ENCODE measurements around the gene ITGA8. TPM values are rescaled to one million over a fixed set of nuclear protein-coding genes. Genes with fewer than 3 reads are reported as not detected.

The ITGA8 gene
- polyA plus RNA-seq, 1 donor (not counting 4 experiments of a cell fraction or from before 2014, with no cell fraction given), result not detected

DNA sequence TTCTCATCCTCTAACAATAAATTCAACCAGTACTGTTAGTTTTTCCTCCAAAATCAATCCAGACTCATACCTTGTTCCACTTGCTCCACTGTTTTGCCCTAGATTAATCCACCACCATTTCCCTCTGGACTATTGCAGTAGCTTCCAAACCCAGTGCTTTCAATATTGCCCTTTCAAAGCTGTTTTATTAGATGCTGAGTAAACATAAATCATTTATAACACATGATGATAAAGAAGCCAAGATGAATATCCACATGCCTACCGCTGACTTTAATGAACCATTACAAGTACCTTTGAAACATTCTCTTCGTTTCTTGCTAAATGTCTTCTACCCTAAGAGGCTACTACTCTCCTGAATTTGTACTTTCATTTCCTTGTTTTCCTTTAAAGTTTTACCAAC is 174.5 kb downstream of the ITGA8 start:
- no peak for FAIRE-seq
- TF ChIP-seq, protein P1, sequence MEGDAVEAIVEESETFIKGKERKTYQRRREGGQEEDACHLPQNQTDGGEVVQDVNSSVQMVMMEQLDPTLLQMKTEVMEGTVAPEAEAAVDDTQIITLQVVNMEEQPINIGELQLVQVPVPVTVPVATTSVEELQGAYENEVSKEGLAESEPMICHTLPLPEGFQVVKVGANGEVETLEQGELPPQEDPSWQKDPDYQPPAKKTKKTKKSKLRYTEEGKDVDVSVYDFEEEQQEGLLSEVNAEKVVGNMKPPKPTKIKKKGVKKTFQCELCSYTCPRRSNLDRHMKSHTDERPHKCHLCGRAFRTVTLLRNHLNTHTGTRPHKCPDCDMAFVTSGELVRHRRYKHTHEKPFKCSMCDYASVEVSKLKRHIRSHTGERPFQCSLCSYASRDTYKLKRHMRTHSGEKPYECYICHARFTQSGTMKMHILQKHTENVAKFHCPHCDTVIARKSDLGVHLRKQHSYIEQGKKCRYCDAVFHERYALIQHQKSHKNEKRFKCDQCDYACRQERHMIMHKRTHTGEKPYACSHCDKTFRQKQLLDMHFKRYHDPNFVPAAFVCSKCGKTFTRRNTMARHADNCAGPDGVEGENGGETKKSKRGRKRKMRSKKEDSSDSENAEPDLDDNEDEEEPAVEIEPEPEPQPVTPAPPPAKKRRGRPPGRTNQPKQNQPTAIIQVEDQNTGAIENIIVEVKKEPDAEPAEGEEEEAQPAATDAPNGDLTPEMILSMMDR (optimal IDR thresholded peaks at IDR 0.05 in 1 of 3, IDR thresholded peaks at IDR 0.05 in 1 of 3, conservative IDR thresholded peaks at IDR 0.05 in 1 of 3; ENCODE audit: extremely low read depth in 1 of 3, insufficient read depth in 2 of 3, low read length in 3 of 3), result no peak
- no peak for TF ChIP-seq EZH2 (IDR thresholded peaks at IDR 0.05; ENCODE audit: low read length)
- Histone ChIP-seq H3K4me2 (ENCODE audit: control insufficient read depth, extremely low read depth, insufficient read depth, low read depth, low read length) (no peak overlapping the region), H3K9me1 (ENCODE audit: control insufficient read depth, extremely low read depth, insufficient read depth, low read length) (no peaks in the 10 kb centered on the region), H4K20me1 (ENCODE audit: control insufficient read depth, extremely low read depth, insufficient read depth, low read length) (no peaks in the 10 kb centered on the region), H2AFZ (ENCODE audit: control insufficient read depth, low read length) (no peak overlapping the region), H3K9ac (ENCODE audit: control insufficient read depth, extremely low read depth, insufficient read depth, low read length) (no peak overlapping the region), H3K36me3 (ENCODE audit: control insufficient read depth in 2 of 2, extremely low read depth in 1 of 2, insufficient read depth in 2 of 2, low read length in 2 of 2) (no peaks in the 10 kb centered on the region), H3K9me3 (ENCODE audit: control insufficient read depth, low read depth, low read length) (peaks cover 3% of the 10 kb centered on the region), H3K4me1 (ENCODE audit: control insufficient read depth, extremely low read depth, insufficient read depth, low read length) (no peaks in the 10 kb centered on the region), H3K4me3 (ENCODE audit: control insufficient read depth in 2 of 3, extremely low read depth in 1 of 3, insufficient read depth in 2 of 3, low read depth in 1 of 3, low read length in 3 of 3) (no peak overlapping the region), H3K79me2 (ENCODE audit: control insufficient read depth, insufficient read depth, low read length) (no peaks in the 10 kb centered on the region), H3K27me3 (ENCODE audit: control insufficient read depth, extremely low read depth, insufficient read depth, low read length) (no peaks in the 10 kb centered on the region), H3K27ac (ENCODE audit: control insufficient read depth, insufficient read depth, low read length) (no peak overlapping the region)
- no peak for DNase-seq (ENCODE audit: low read depth, low spot score)
- dilution Hi-C loops (cut with MboI; ENCODE audit: extremely low pct_ligation_motif_present, low sequenced_read_pairs), result no loop called here

DNA sequence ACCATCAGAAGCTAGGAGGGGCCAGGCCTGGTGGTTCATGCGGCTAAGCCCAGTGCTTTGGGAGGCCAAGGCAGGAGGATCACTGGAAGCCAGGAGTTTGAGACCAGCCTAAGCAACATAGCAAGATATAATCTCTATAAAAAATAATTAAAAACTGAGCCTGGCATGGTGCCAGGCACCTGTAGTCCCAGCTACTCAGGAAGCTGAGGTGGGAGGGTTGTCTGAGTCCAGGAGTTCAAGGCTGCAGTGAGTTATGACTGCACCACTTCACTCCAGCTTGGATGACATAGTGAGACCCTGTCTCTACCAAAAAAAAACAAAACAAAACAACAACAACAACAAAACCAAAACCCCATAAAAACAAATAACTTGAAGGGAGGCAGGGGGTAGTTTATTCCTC is 175.7 kb downstream of the ITGA8 start:
- no peaks in the 10 kb centered on the region for H3K79me2 ChIP-seq (ENCODE audit: control insufficient read depth, insufficient read depth, low read length)
- no peak overlapping the region for H3K27ac ChIP-seq (ENCODE audit: control insufficient read depth, insufficient read depth, low read length)
- no peak for DNase-seq (ENCODE audit: low read depth, low spot score)
- H4K20me1 ChIP-seq (ENCODE audit: control insufficient read depth, extremely low read depth, insufficient read depth, low read length), result no peaks in the 10 kb centered on the region
- dilution Hi-C loops (cut with MboI; ENCODE audit: extremely low pct_ligation_motif_present, low sequenced_read_pairs), result no loop called here
- no peaks in the 10 kb centered on the region for H3K9me1 ChIP-seq (ENCODE audit: control insufficient read depth, extremely low read depth, insufficient read depth, low read length)
- H3K9me3 ChIP-seq (ENCODE audit: control insufficient read depth, low read depth, low read length), result no peaks in the 10 kb centered on the region
- no peak for TF ChIP-seq EZH2 (IDR thresholded peaks at IDR 0.05; ENCODE audit: low read length)
- TF ChIP-seq, protein P1 (optimal IDR thresholded peaks at IDR 0.05 in 1 of 3, IDR thresholded peaks at IDR 0.05 in 1 of 3, conservative IDR thresholded peaks at IDR 0.05 in 1 of 3; ENCODE audit: extremely low read depth in 1 of 3, insufficient read depth in 2 of 3, low read length in 3 of 3), result no peak
- no peaks in the 10 kb centered on the region for H3K27me3 ChIP-seq (ENCODE audit: control insufficient read depth, extremely low read depth, insufficient read depth, low read length)
- FAIRE-seq, result no peak
- H2AFZ ChIP-seq (ENCODE audit: control insufficient read depth, low read length), result no peak overlapping the region
- H3K4me1 ChIP-seq (ENCODE audit: control insufficient read depth, extremely low read depth, insufficient read depth, low read length), result no peaks in the 10 kb centered on the region
- no peak overlapping the region for H3K4me3 ChIP-seq (ENCODE audit: control insufficient read depth in 2 of 3, extremely low read depth in 1 of 3, insufficient read depth in 2 of 3, low read depth in 1 of 3, low read length in 3 of 3)
- H3K4me2 ChIP-seq (ENCODE audit: control insufficient read depth, extremely low read depth, insufficient read depth, low read depth, low read length), result no peak overlapping the region
- no peak overlapping the region for H3K9ac ChIP-seq (ENCODE audit: control insufficient read depth, extremely low read depth, insufficient read depth, low read length)
- H3K36me3 ChIP-seq (ENCODE audit: control insufficient read depth in 2 of 2, extremely low read depth in 1 of 2, insufficient read depth in 2 of 2, low read length in 2 of 2), result no peaks in the 10 kb centered on the region
